Inferior parietal cortex (tissue), 1 donor: ENCODE data around the gene COMMD3.
A peak's percentile ranks its signal among the peaks of the same experiment; 100 is the strongest.

ENCODE experiments used
- DNase-seq: peaks from one replicate; pipeline ENCODE4 v3.0.0-alpha.2; 2016; ENCODE audit errors: extremely low spot score

COMMD3 gene

GRCh38 chr10:22319980-22320558 is 3.9 kb downstream of the COMMD3 start:
- DNase-seq = no peak

DNA sequence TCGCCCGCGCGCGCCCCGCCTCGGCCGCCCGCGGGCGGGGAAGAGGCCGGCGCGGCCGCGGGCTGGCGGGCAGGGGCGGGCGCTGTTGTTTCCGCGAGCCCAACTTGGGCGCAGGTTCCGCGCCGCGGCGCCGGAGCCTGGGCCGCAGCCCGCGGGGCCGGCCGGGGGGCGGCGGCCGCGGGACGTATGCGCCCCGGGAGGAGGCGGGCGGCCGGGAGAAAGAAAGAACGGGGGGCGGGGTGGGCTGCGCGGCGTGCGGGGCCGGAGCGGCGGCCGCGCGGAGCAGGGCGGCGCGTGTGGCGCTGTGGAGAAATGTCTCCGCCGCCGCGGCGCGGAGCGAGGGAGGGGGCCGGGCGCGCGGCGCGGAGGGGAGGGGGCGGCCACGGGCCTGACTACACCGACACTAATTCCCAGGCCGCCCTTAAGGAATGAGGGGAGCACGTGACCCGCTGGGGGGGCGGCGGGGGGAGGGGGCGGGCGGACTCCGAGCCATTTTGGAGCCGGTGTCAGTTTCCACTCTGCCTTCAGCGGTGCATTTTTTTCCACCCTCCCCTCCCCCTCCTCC is 4.5 kb downstream of the COMMD3 start, which contains the start of gene BMI1:
TSS of gene BMI1 (plus strand) at position 509 of the 565 bp plus-strand sequence. CDS start 5,351 bp downstream, outside the sequence.
- DNase-seq = peak; percentile 59

- DNase-seq = no peak
Observed at GRCh38 chr10:22321156-22321923, 5.2 kb downstream of the COMMD3 start.

- DNase-seq = no peak
Observed at GRCh38 chr10:22321924-22322640, 5.9 kb downstream of the COMMD3 start.

- DNase-seq = no peak
Observed at GRCh38 chr10:22322641-22323160, 6.5 kb downstream of the COMMD3 start.

- DNase-seq = no peak
Observed at GRCh38 chr10:22323538-22324305, 7.5 kb downstream of the COMMD3 start.

- DNase-seq = no peak
Observed at GRCh38 chr10:22324413-22324812, 8.2 kb downstream of the COMMD3 start.

GRCh38 chr10:22324893-22325271 is 8.7 kb downstream of the COMMD3 start:
- no peak for DNase-seq

- DNase-seq = no peak
Observed at GRCh38 chr10:22325272-22326144, 9.3 kb downstream of the COMMD3 start.

DNA sequence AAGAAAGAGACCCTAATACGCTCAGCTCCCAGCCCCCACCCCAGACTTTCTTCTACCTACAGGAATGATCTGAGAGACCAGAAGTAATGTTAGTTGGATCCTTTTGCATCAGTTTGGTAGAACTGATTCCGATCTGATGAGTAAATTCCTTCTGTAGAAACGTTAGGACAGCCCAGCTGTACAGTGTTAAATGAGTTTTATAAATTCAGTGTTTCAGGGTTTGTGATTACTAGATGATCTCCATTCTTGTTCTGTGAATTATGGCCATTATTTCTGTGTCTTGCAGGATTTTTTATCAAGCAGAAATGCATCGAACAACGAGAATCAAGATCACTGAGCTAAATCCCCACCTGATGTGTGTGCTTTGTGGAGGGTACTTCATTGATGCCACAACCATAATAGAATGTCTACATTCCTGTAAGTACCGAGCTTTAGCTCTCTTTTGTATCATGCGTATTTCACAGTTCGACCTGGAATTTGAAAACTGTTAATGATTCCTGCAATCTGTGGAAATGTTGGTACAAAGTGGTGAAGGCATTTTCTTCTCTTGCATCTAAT is 10.0 kb downstream of the COMMD3 start:
- DNase-seq = no peak

GRCh38 chr10:22329150-22329549 is 13.0 kb downstream of the COMMD3 start:
- no peak for DNase-seq

DNA sequence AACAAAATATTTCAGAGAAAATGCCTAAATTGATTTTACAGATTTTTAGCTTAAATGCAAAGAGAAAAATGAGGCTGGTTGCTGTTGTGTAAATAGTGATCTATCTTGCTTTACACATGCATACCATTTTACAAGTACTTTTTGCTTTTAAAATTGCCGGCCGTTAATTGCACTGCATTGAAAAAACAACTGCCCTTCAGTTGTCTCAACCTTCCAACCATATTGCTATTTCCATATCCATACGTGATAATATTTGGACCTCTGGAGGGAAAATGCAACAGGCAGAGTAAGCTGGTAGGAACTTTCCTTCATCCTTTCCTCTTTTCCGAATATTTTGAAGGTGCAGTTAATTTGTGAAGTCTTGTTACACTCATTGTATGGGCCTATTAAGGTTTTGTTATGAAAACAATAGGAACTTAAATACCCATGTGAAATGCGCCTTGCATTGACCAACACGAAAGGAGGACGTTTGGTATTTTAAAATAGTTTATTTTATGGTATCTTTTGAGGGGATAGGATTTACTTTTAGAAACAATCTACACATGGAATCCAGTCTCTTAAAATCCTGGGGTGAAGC is 16.0 kb downstream of the COMMD3 start:
- DNase-seq = no peak

- no peak for DNase-seq
Observed at GRCh38 chr10:22333167-22333974, 17.2 kb downstream of the COMMD3 start.

DNA sequence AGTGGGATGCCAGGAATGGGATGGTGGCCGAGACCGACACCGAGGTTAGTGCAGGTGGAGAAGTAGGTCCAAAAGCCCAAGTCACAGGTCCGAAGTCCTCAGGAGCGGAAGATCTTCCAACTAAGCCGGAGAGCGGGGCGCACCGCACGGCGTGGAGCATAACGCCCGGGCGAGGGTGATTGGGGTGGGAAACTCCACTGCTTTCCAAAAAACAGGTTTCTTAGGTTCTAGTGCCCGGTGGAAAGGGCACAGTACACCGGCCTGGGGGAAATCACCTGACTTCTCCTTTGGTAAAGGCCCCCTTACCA is 17.7 kb downstream of the COMMD3 start:
- DNase-seq = no peak

- no peak for DNase-seq
Observed at GRCh38 chr10:22334414-22335172, 18.4 kb downstream of the COMMD3 start.

DNA sequence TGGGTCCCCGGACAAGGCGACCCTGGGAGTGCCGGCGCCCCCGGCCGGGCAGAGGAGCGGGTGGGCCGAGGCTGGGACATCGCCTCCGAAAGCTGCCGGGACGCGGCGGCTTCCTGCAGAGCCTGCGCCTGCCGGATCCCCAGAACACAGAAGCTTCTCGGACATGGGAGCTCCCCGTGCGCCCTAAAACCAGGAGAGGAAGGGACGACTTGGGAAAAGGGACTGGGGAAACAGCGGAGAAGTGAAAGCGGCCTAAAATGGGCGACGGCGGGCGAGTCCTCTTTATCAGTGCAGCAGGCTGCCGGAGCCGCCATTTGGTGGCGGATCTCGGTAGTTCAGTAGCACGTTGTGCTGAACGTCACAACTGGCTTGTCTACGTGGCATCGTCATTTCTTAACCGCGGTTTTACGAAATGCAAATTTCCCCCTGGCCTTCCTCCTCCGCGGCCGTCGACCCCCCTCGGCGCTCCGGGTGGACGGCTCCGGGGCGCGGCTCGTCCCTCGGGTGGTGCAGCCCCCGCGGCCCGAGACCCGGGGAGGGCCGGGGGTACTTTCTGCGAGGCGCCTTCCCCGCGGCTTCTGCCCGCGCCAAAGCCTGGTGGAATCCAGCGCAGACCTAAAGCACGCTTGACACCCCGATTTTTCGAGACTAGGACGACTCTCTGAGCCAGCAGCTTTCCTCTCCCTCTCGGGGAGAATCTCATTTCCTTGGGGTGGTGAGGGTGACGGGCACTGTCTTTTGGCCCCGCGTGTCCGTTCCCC is 19.2 kb downstream of the COMMD3 start:
- DNase-seq = no peak

DNA sequence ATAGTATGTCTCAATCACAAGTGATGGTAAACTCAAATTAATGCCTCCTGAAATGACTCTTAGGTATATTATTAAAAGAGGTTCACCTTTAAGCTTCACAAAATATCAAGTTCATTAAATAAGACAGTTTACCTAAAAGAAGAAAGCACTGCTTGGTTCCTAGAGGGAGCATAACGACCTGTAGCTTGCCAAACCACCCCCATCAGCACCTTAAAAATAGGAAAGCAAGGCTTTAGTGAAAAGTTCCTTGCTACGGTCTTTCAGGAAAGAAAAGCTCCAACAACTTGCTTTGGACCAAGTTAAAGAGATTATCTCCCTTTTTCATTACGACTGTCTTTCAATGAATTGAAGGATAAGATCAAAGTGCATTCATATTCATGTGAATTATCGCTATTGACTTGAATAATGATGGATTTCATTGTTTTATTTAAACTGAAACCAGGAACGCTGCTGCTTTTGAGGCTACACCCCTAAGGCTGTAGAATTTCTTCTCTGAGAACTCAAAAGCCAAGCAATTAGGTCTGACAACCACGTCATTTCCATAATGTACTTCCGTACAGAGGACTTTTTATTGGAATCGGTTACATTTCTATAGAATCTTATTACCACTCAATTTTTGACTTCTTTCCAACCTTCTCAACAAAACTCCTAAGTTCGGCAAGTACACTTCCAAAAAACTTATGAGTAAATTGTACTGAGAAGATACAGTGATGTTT is 22.2 kb downstream of the COMMD3 start:
- no peak for DNase-seq
